ENCODE measurements around the gene TEX2.
A peak's percentile ranks its signal among the peaks of the same experiment; 100 is the strongest.

TEX2 gene

DNA sequence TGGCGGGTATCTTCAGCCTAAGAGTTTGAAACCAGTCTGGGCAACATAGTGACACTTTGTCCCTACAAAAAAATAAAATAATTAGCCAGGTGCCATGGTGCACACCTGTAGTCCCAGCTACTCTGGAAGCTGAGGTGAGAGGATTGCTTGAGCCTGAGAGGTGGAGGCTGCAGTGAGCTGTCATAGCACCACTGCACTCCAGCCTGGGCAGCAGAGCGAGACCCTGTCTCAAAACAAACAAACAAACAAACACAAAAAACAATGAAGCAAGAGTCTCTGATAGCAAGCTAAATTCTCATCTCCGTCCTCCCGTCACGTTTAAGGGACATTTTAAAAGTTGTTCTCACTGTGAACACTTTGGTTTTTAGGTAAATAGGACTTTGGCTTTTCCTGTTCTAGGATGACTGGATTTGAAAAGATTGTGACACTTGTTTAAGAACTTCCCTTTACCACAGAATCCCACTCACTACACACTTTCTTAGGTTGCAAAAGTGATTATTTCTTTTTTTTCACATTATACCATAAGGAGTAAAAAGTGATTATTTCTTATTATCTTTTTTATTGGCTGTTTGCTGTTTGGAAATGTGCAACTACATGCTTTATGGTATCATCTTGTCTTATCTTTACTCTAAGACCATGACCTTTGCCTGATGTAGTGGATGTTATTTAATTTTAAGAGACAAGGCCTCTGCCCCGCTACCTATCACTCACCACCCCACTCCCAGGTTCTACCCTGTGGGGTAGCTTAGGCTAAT lies 128.7 kb downstream of the TEX2 start:
- no peak for DNase-seq

- DNase-seq, result no peak
Observed at GRCh38 chr17:64133546-64134215, 129.4 kb downstream of the TEX2 start.

DNA sequence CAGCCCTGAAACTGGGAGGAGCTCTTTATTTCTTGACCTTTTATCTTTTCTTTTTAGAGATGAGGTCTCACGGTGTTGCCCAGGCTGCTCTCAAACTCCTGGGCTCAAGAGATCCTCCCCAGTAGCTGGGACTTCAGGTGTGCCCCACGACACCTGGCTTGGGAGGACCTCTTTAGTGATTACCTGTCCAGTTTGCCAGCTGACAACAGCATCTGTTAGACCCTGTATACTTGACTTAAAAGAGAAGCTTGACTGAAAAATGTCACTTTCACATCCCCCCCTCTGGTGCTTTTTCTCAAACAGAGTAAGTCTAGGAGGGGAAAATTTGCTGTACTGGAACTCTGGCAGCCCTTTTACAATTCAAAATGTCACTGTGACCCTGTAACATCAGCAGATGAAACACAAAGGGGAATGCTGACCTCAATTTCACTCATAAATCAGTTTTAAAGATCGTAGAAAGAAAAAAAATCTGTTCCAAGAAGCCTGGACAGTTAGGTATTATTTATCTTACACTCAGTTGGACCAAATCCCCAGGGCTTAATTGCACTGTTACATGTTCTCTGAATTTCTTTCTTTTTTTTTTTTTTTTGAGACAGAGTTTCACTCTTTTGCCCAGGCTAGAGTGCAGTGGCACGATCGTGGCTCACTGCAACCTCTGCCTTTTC lies 131.3 kb downstream of the TEX2 start:
- DNase-seq, result no peak

DNA sequence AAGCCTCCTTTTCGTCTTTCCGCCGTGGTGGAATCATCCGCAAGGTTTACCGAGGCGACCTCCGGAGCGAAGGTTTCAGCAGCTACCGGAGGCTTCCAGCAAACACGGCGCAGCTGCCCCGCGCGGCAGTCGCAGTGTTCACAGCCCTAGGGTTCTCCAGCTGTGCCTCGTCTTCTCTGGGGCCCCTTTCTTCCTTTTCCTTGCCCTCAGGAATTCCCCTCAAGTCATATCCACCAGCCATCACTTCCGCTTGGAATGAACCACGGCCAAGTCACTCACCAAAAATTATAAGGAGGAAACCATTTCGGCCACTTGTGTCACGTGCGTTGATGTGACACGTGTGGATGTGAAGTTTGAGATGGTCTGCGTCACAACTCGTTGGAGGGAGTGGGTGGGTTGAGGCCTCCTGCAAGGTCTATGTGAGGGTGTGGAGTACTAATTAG lies 132.5 kb downstream of the TEX2 start:
- peak; percentile 63 to 68 for DNase-seq

GRCh38 chr17:64129765-64130558 lies 133.1 kb downstream of the TEX2 start, which contains the start of gene ERN1:
TSS of gene ERN1 (minus strand) at chr17:64130144. CDS start at chr17:64130029, 115 bp downstream.
- DNase-seq, result peak; percentile 88 to 90

DNA sequence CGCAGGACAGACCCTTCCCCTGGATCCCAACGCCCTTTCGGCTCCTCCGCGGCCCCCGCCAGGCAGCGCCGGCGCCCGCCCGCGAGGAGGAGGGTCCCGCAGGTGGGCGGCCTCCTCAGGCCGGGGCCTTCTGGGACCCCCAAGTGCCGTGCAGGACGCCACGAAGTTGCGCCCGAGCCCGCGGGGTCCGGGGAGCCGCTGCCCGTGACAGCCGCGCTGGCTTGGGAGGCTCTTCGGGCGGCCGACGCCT lies 133.6 kb downstream of the TEX2 start:
- no peak for DNase-seq

GRCh38 chr17:64128787-64129514 lies 134.1 kb downstream of the TEX2 start:
- DNase-seq, result no peak

DNA sequence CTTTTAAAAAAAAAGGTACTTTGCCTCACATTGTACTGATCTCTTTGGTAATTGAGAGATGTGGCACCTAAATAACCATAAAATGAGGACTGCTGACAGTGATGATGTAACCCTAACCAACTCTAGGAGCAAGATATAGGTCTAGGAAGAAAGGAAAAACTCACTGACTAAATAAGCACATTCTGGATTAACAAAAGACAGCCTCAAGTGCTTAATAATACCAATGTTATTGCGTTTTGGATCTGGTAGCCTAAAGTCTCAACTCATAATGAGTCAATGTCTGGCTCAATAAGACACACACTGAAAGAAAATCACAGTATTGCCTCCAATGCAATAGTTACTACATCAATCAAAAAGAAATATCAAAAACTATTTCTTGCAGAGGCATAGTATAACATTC lies 136.1 kb downstream of the TEX2 start:
- DNase-seq, result no peak

DNA sequence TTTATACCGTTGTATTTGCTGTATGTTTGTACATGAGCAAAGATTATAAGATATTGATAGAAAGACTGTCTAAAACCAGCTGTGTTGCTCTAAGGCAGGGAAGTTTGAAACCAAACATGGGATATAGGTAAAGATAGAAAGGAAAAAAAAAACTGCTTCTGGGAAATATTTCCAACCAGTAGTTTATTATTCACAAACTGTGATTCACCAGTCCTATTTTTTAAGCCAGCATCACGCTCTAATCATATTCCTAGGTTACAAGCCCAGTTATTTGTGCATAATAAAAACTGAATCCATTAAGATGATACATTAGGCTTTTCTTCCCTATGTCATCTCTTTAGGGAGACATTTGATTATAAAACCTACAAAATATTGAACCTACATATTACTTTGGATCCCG lies 137.1 kb downstream of the TEX2 start:
- no peak for DNase-seq

GRCh38 chr17:64124609-64125008 lies 138.5 kb downstream of the TEX2 start:
- DNase-seq, result no peak

GRCh38 chr17:64123114-64123513 lies 139.9 kb downstream of the TEX2 start:
- no peak for DNase-seq

- peak; percentile 18 to 32 for DNase-seq
Observed at GRCh38 chr17:64120972-64121786, 141.9 kb downstream of the TEX2 start.

DNA sequence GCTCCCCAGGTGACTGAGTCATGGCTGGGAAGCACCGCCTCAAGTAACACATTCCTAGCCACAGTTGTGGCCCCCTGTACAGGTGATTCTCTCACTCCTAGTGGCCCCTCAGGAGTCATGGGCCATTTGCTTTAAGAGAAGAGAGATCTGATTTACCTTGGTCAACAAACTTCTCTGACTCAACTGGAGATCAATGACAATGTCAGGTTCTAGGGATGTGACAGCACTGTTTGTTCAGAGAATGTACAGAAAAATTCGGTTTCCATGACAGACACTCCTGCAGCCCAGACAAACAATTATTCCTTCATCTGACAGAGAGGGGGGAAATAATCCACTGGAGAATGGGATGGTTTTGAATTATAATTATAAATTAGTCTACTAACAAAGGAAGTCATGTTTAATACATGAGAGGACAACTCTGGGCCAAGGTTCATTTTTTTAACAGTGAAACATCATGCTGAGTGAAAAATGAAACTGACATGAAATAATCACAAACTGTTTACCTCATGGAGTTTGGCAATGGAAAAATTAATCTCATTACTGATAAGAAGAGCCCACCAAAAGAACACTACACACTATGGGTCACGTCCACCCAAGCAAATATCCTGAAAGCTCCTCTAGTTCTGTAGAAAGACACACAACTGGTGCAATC lies 142.8 kb downstream of the TEX2 start:
- DNase-seq, result no peak

GRCh38 chr17:64117981-64118979 lies 144.8 kb downstream of the TEX2 start:
- no peak for DNase-seq

GRCh38 chr17:64115822-64116534 lies 147.1 kb downstream of the TEX2 start:
- no peak for DNase-seq

GRCh38 chr17:64115043-64115698 lies 147.9 kb downstream of the TEX2 start:
- DNase-seq, result no peak

DNA sequence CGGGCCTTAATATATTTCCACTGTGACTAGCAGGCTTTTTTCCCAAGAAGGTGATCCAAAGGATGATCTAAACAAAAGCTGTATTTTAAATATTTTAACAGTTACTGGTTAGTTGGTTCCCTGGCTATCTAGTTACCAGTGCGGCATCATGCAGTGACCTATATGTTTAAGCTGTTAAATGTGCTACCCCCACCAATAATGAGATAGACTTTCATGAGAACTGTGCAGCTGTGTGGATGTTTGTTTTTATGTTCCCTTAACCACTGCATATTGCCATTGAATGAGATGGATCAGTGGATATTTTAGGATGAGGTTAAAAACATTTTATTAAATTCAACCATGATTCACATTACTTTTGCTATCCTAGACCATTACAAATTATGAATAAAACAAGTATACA lies 150.1 kb downstream of the TEX2 start:
- DNase-seq, result no peak

DNA sequence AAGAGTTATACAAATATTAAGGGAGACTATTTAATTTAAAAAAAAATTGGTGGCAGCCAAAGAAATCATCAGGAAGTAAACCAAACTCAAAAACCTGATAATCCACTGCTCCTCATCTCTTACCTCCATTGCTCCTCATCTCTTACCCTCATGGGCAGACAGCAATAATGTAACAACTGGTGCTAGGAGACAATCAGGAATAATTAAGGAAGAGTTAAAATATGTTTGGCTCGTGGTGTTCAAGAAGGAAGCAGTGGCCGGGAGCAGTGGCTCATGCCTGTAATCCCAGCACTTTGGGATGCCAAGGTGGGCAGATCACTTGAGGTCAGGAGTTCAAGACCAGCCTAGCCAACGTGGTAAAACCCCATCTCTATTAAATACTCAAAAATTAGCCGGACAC lies 151.2 kb downstream of the TEX2 start:
- DNase-seq, result no peak

All from stimulated activated CD4-positive, alpha-beta T cell treated with anti-CD3 and anti-CD28 coated beads, Interleukin-2, amount 100 ng/mL, for 24 hours (primary cell).